GM12872 (cell line): ENCODE results near the gene ERFL.

Experiments used
- TF ChIP-seq, protein P1 (sequence below): IDR thresholded peaks from 3 replicates; pipeline ENCODE4 v1.5.1; 2011; ENCODE audit warnings: low read depth, mild to moderate bottlenecking, low read length, moderate library complexity; ENCODE audit not compliant: insufficient read depth

The ERFL gene

DNA sequence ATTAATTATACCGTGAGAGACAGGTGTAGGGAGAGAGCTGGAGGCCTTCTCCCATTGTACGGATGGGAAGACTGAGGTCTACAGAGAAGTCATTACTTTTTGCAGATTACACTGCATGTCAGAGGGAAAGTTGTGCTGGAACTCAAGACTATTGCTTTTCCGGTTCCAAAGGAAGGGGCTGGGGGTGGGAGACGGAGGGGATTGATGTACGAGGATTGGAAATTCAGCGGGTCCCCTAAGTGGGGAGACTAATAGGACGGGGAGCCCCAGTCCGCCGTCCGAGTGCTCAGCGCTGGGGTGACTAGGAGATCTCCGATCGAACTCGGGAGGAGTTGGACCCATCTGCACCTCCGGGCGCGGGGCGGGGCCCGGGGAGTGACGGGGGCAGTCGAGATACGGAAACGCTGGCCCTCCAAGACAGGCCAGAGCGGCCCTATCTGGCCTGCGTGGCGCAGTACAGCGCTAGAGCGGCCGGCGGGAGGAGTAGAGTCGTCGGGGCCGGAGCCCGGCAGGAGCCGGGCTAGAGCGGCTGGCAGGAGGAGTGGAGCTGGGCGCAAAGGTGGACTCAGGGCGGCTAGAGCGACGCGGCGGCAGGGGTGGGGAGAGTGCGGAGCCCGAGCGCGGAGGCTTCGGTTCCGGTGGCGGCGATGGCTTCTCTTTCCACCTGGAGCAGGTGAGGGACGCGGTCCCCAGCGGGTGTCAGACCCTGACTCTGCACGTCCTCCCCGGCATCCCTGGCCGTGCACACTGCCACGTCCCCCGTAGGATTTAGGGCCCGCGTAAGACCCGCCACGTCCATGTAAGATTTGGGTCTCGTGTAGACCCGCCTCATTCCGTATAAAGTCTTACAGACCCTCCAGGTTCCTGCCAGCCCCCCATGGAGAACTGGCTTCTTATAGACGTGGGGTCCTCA is 44.2 kb downstream of the ERFL start:
- TF ChIP-seq, protein P1, sequence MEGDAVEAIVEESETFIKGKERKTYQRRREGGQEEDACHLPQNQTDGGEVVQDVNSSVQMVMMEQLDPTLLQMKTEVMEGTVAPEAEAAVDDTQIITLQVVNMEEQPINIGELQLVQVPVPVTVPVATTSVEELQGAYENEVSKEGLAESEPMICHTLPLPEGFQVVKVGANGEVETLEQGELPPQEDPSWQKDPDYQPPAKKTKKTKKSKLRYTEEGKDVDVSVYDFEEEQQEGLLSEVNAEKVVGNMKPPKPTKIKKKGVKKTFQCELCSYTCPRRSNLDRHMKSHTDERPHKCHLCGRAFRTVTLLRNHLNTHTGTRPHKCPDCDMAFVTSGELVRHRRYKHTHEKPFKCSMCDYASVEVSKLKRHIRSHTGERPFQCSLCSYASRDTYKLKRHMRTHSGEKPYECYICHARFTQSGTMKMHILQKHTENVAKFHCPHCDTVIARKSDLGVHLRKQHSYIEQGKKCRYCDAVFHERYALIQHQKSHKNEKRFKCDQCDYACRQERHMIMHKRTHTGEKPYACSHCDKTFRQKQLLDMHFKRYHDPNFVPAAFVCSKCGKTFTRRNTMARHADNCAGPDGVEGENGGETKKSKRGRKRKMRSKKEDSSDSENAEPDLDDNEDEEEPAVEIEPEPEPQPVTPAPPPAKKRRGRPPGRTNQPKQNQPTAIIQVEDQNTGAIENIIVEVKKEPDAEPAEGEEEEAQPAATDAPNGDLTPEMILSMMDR = no peak

DNA sequence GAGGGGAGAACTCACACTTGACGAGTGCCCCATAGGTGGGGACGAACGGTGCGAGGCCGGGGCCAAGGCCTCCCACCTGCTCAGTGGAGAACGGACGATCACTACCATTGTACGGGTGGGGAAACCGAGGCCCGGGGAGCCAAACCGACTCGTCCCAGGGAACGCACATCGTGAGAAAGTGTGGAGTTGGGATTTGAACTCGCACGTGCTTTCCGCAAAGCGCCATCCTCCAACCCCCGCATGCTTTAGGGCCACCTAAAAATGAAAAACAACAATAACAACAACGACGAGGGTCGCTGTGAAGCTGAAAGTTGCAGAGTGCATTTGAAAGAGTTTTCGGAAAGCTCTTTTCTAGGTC is 44.8 kb downstream of the ERFL start:
- TF ChIP-seq, protein P1 = no peak

DNA sequence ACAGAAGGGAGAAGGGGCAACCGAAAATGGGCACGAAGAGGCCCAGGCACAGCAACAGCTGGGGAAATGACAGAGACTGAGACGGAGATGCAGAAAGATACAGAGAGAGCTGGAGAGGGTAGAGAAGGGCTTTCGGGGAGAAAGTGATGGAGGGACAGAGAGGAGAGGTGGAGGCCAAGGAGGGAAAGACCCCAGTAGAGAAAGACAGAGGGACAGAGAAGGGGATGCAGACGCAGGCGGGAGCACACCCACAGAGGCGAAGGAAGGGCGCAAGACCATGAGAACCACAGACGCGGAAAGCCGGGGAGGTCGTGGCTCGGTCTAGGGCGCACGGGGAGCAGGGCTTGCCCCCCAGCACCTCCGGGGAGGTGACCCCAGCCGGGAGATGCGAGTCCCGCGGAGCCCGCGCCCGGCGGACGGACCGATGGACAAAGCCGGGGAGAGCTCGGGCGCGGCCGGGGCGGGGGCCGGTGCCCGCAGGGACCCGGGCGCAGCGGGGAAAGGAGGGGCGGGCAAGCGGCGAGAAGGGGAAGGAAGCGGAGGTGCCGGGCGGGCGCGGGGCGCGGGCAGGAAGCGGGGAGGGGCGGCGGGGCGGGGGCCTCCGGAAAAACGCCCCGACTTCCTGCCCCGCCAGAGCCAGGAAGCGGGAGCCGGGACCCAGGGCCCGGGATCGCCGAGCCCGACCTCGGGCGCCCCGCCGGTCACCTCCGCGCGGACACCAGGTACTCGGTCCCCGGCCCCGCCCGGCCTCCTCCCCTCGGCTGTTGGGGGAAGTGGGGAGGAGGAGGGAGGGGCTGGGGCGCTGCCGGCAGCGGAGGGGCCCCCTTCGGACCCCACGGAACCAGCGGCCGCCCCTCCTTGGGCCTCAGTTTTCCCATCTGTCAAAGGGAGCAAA is 45.4 kb downstream of the ERFL start, which contains the start of gene ARHGEF1:
TSS of gene ARHGEF1 (plus strand) at position 617 of the 895 bp plus-strand sequence. CDS start 4,899 bp downstream, outside the sequence.
- TF ChIP-seq, protein P1 = no peak

DNA sequence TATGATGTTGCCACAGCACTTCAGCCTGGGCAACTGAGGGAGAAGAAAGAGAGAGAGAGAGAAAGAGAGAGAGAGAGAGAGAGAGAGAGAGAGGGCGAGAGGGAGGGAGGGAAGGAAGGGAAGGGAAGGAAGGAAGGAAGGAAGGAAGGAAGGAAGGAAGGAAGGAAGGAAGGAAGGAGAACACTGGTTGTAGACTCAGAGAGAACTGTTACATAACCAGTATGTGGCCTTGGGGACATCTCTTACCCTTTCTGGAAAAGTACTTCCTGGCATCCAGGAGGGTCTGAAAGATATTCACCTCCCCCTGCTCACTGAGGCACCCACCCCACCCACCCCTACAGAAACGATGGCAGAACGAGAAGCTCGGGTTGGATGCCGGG is 47.9 kb downstream of the ERFL start:
- TF ChIP-seq, protein P1 = no peak

DNA sequence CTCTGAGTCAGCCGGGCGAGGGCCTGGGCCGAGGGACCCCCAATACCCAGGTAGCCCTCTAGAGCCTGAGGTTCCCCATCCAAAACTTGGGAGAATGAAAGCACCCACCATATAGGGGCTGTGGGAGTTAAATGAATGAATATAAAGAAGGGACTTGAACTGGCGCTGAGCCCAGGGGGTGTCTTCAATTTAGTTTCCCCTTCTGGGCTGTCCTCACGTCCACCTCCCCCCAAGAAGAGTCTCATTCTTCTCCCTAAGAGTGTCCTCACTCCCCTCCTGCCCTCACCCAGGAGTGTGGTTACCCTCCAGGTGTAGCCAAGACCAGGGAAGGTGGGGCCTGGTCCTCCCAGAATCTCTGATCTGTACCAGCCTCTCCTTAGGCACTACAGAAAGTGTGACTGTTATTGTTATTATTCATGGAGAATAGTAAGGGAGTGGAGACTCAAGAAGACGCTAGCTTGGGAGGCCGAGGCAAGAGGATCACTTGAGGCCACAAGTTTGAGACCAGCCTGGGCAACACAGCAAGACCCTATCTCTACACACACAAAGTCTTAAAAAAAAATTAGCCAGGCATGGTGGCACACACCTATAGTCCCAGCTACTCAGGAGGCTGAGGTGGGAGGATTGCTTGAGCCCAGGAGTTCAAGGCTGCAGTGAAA is 48.5 kb downstream of the ERFL start:
- TF ChIP-seq, protein P1 = no peak

DNA sequence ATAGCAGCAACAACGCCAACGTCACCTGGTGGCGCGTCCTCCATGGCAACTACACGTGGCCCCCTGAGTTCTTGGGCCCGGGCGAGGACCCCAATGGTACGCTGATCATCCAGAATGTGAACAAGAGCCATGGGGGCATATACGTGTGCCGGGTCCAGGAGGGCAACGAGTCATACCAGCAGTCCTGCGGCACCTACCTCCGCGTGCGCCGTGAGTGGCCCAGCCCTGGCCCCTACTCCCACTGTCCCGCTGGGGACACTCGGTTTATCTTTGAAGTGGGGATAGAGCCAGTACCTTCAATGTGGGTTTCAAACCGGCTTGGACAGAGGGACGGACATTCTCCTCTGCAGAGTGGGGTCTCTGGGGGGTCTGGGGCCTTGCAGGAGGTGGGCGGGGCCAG is 49.2 kb downstream of the ERFL start:
- TF ChIP-seq, protein P1 = no peak
